ENCODE results near the gene LIN7C.

DNA sequence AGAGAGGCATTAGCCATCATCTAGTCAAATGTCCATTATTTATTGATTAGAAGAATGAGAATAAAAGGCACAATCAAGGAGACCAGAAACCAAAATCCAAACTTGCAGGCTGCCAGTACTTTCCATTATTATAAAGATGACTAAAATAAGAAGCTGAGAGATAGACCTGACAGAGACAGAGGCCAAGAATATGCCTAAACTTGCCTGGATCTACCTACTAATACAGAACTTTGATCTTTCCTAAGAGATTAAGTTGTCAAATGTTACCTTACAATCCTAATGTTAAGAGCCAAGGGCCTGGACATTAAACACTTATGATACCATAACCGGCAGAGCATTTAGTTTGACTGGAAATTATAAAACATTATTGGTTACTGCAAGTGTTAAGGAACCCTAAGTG is 40.2 kb downstream of the LIN7C start:
- TF ChIP-seq, protein P1, sequence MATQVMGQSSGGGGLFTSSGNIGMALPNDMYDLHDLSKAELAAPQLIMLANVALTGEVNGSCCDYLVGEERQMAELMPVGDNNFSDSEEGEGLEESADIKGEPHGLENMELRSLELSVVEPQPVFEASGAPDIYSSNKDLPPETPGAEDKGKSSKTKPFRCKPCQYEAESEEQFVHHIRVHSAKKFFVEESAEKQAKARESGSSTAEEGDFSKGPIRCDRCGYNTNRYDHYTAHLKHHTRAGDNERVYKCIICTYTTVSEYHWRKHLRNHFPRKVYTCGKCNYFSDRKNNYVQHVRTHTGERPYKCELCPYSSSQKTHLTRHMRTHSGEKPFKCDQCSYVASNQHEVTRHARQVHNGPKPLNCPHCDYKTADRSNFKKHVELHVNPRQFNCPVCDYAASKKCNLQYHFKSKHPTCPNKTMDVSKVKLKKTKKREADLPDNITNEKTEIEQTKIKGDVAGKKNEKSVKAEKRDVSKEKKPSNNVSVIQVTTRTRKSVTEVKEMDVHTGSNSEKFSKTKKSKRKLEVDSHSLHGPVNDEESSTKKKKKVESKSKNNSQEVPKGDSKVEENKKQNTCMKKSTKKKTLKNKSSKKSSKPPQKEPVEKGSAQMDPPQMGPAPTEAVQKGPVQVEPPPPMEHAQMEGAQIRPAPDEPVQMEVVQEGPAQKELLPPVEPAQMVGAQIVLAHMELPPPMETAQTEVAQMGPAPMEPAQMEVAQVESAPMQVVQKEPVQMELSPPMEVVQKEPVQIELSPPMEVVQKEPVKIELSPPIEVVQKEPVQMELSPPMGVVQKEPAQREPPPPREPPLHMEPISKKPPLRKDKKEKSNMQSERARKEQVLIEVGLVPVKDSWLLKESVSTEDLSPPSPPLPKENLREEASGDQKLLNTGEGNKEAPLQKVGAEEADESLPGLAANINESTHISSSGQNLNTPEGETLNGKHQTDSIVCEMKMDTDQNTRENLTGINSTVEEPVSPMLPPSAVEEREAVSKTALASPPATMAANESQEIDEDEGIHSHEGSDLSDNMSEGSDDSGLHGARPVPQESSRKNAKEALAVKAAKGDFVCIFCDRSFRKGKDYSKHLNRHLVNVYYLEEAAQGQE (IDR thresholded peaks at IDR 0.05; ENCODE audit: insufficient read depth in 1 of 2, low read depth in 2 of 2, low read length in 2 of 2) = no peak
- no peak for TF ChIP-seq POLR2AphosphoS5 (IDR thresholded peaks at IDR 0.05; ENCODE audit: low read depth, low read length)
- no peak for TF ChIP-seq TAF1 (IDR thresholded peaks at IDR 0.05; ENCODE audit: borderline replicate concordance, insufficient read depth, low read length)
- no peak for TF ChIP-seq FOXP2 (optimal IDR thresholded peaks at IDR 0.05; ENCODE audit: borderline replicate concordance, extremely low read depth, extremely low read length, insufficient read depth)

Measured in PFSK-1 (cell line).